Activated CD8-positive, alpha-beta memory T cell treated with anti-CD3 and anti-CD28 coated beads for 24 hours (primary cell): Measurements from ENCODE around the gene RGS6.

ENCODE experiments used
- DNase-seq: peaks from one replicate; pipeline ENCODE4 v3.0.0-alpha.2; 2020

The RGS6 gene

GRCh38 chr14:72535485-72535884 is 603.3 kb downstream of the RGS6 start:
- DNase-seq: no peak

- DNase-seq: no peak
These were observed 606.2 kb downstream of the RGS6 start for GRCh38 chr14:72538387-72538786.

GRCh38 chr14:72539661-72540315 is 607.6 kb downstream of the RGS6 start:
- DNase-seq: no peak

GRCh38 chr14:72540836-72541235 is 608.6 kb downstream of the RGS6 start:
- no peak for DNase-seq

GRCh38 chr14:72541546-72541945 is 609.3 kb downstream of the RGS6 start:
- DNase-seq: no peak

DNA sequence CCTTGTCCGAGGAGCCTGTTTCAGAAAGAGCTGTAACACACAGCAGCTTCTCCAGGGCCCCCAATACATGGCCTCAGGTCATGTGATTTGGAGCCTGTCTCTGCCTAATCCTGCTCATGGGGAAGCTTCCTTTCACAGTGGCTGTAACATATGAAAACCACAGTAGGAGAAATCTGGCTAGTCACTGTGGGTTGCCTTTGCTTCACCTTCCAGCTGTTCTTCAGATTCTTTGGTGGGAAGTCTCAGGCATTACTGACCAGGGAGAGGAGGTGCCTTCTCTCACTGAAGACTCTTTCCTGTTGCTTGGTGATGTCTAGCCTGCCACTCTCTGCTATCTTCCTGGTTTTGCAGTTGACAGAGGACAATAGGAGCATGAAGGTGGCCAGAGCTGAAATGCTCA is 611.1 kb downstream of the RGS6 start:
- no peak for DNase-seq

GRCh38 chr14:72544615-72545387 is 612.6 kb downstream of the RGS6 start:
- no peak for DNase-seq

DNA sequence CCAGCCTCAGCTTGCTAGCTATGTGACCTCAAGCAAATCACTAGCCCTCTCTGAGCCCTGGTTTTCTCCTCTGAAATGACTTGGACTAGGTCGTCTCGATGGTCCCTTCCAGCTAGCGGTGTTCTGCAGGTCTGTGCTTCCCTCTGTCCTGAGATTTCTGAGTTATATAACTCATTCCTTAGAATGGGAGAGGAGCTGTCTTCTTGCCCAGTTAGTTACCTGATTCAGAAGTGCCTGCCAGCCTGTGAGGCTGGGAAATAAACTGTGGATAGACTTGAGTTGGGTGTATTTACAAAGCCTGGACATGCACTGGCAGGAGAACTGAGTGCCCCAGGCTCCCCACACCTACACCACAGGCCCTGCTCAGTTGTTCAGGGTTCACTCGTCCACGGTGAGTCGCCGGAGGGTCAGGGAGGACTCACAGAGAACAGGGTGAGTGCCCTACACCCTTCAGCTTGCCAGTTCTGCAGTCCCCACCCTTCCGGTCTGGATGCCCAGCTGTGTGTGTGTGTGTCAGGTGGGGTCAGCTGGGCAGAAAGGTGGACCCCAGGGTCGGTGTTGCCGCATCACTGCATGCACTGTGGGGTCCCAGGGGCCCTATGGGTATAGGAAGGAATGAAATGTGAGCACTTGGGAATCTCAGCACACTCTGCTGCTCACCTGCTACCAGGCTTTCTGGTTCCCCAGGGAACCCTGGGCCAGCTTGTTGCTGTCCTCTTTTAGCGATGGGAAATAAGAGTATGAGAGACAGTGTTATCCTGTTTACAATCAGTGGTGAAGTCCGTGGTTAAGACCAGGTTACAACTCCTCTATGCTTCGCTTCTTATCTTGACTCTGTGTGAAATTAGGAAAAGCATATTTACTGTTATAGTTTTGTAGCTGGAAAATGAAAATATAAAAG is 613.4 kb downstream of the RGS6 start:
- DNase-seq: no peak

- no peak for DNase-seq
These were observed 614.3 kb downstream of the RGS6 start for GRCh38 chr14:72546344-72547016.

- DNase-seq: no peak
These were observed 615.8 kb downstream of the RGS6 start for GRCh38 chr14:72547999-72548398.

- no peak for DNase-seq
These were observed 616.8 kb downstream of the RGS6 start for GRCh38 chr14:72549026-72549425.

DNA sequence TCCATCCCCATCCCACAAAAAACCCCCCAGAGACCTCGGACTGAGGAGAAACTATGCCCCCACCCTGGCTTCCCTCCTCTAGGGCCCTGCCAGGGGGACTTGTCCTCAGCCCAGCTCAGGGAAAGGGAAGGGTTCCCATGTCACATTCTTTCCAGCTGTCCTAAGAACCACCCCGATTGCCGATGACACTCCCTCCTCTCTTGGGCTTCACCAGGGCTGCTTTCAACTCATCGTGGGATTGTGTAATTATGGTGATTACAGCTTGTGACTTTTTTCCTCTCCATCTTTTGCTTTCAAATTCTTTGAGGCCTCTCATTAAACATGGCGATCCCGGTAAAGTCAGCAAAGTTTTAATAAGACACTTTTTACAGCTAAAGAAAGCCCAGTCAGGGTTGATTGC is 617.6 kb downstream of the RGS6 start:
- DNase-seq: no peak

- no peak for DNase-seq
These were observed 618.3 kb downstream of the RGS6 start for GRCh38 chr14:72550513-72550912.

- DNase-seq: no peak
These were observed 620.0 kb downstream of the RGS6 start for GRCh38 chr14:72552236-72552635.

- no peak for DNase-seq
These were observed 620.9 kb downstream of the RGS6 start for GRCh38 chr14:72553161-72553560.

GRCh38 chr14:72553656-72554055 is 621.4 kb downstream of the RGS6 start:
- DNase-seq: no peak

- no peak for DNase-seq
These were observed 622.2 kb downstream of the RGS6 start for GRCh38 chr14:72554401-72554800.

- no peak for DNase-seq
These were observed 622.9 kb downstream of the RGS6 start for GRCh38 chr14:72554994-72555608.

- no peak for DNase-seq
These were observed 623.4 kb downstream of the RGS6 start for GRCh38 chr14:72555609-72556000.

- no peak for DNase-seq
These were observed 625.4 kb downstream of the RGS6 start for GRCh38 chr14:72557671-72558070.

DNA sequence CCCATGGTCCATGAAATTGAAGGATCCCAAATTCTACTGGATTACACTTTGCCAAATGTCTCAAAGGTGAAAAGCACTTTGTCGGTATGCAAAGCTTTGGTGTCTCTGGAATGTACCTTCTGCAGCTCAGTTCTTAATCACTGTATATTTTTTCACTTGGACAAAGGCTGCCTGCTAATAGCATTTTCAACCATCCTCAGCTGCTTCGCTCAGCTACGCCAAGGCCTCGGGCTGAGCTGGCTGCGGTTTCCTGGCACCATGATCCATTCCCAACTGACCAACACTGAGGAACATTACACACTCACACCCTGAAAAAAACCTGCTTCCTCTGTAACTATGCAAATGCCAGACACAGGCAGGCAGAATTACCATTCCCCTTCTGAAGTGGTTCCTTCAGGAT is 626.5 kb downstream of the RGS6 start:
- DNase-seq: no peak

- DNase-seq: no peak
These were observed 627.0 kb downstream of the RGS6 start for GRCh38 chr14:72559202-72559601.
